SHP77 treated with DMSO at 0.1 percent for 48 hours (cell line): ENCODE data around the gene STAC2.

Experiments used
- DNase-seq: peaks from one replicate; lab custom pipeline; 2025; lab: John Stamatoyannopoulos, UW

The STAC2 gene

GRCh38 chr17:39161962-39162361 lies 63.8 kb downstream of the STAC2 start:
- DNase-seq = no peak
